Activated gamma-delta T cell treated with Interleukin-2 at 50 U/mL for 16 hours (primary cell): Measurements from ENCODE around the gene TLE3.

ENCODE experiments used
- DNase-seq: peaks from one replicate; pipeline ENCODE4 v3.0.0-alpha.2; 2020

TLE3 gene

GRCh38 chr15:70060993-70061305, 36.8 kb downstream of the TLE3 start:
- DNase-seq = no peak

GRCh38 chr15:70060214-70060992, 37.3 kb downstream of the TLE3 start:
- no peak for DNase-seq

GRCh38 chr15:70059476-70060213, 38.1 kb downstream of the TLE3 start:
- DNase-seq = no peak

GRCh38 chr15:70058642-70059360, 38.9 kb downstream of the TLE3 start:
- DNase-seq = no peak

GRCh38 chr15:70057931-70058641, 39.6 kb downstream of the TLE3 start:
- no peak for DNase-seq

- no peak for DNase-seq
These were observed 41.5 kb downstream of the TLE3 start for GRCh38 chr15:70056091-70056680.

- no peak for DNase-seq
These were observed 42.1 kb downstream of the TLE3 start for GRCh38 chr15:70055601-70056051.

- no peak for DNase-seq
These were observed 42.8 kb downstream of the TLE3 start for GRCh38 chr15:70054884-70055387.

GRCh38 chr15:70054366-70054765, 43.4 kb downstream of the TLE3 start:
- no peak for DNase-seq

- DNase-seq = no peak
These were observed 43.9 kb downstream of the TLE3 start for GRCh38 chr15:70053716-70054229.

- no peak for DNase-seq
These were observed 44.6 kb downstream of the TLE3 start for GRCh38 chr15:70053001-70053715.

GRCh38 chr15:70051948-70052633, 45.6 kb downstream of the TLE3 start:
- DNase-seq = no peak

- no peak for DNase-seq
These were observed 46.7 kb downstream of the TLE3 start for GRCh38 chr15:70050970-70051369.

GRCh38 chr15:70050441-70050840, 47.3 kb downstream of the TLE3 start:
- no peak for DNase-seq

GRCh38 chr15:70049701-70050301, 47.9 kb downstream of the TLE3 start:
- no peak for DNase-seq

- no peak for DNase-seq
These were observed 48.9 kb downstream of the TLE3 start for GRCh38 chr15:70048578-70049514.

- no peak for DNase-seq
These were observed 49.5 kb downstream of the TLE3 start for GRCh38 chr15:70048198-70048565.

- DNase-seq = no peak
These were observed 50.1 kb downstream of the TLE3 start for GRCh38 chr15:70047386-70048197.
